Omental fat pad (tissue), 4 donors: ENCODE measurements around the gene ARHGAP12. TPM values are rescaled to one million over a fixed set of nuclear protein-coding genes. Genes with fewer than 3 reads are reported as not detected.

Experiments used
- ATAC-seq: fragments of 150-250 bp; one replicate; pipeline ENCODE4 v1.9.1; 2016; ENCODE audit warnings: mild to moderate bottlenecking, moderate library complexity; ENCODE audit not compliant: low FRiP score
- DNase-seq: peaks from one replicate; pipeline ENCODE4 v3.0.0-alpha.2; 2019; ENCODE audit warnings: low spot score
- CTCF ChIP-seq, 3 donors: fragments of 450-650 bp; IDR thresholded peaks; one replicate each; pipeline ENCODE4 v1.5.1; 2016 to 2017; ENCODE audit warnings: antibody characterized with exemption in 3 of 3, mild to moderate bottlenecking in 3 of 3, moderate library complexity in 2 of 3
- total RNA-seq, 4 donors: library from RNA; depleted of rRNA; stranded (reverse); fragments of >200 nt; gene quantifications; one replicate each; pipeline ENCODE4 v1.1.0, GENCODE V29; 2016

ARHGAP12 gene
- total RNA-seq, 4 donors from 2014 or later, result 20.4 to 47.4 (median 33.1) TPM

- ATAC-seq (no peak), DNase-seq (no peak)
- no peak for TF ChIP-seq CTCF (IDR thresholded peaks at IDR 0.05)
These were observed 1.6 kb upstream of the ARHGAP12 start for GRCh38 chr10:31930023-31930751.

DNA sequence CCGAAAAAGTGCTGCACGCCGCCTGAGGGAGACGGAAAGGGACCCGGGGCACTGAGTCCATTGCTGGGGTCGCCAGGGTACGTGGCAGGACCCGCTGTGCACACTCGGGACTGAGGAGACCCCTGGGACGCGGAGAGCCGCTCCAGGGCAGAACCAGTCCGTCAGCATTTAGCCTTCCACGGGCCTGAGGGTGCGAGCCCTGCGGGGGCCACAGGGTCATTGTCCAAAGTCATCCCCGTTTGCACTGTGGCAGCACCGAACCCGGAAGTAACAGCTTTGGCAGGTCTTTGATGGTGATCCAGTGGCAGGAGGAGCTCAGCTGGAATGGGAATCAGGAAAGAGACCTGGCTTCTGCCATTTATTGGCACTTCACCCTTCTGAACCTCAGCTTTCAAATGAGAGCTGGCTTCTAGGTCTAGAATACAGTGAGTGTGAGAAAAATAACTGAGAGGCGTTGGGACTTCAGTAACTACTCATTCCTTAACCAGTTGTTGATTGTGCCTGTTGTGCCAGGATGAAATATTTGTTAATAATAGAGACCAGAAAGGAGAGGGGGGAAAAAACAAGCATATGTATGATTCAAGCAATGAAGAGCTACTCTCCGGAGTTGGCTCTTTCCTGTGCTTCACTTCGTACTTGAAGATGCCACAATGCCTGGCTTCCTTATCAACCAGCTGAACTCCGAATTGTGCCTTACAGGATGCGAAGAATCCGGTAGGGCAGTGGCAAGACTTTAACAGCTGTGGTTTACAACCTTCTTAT is 811 bp upstream of the ARHGAP12 start:
- no peak for TF ChIP-seq CTCF (IDR thresholded peaks at IDR 0.05)
- DNase-seq (peak; percentile 35), ATAC-seq (peak; percentile 29)

- peak; percentile 33 for ATAC-seq
- no peak for TF ChIP-seq CTCF (IDR thresholded peaks at IDR 0.05)
- no peak for DNase-seq
These were observed 615 bp downstream of the ARHGAP12 start for GRCh38 chr10:31927884-31928548.

DNA sequence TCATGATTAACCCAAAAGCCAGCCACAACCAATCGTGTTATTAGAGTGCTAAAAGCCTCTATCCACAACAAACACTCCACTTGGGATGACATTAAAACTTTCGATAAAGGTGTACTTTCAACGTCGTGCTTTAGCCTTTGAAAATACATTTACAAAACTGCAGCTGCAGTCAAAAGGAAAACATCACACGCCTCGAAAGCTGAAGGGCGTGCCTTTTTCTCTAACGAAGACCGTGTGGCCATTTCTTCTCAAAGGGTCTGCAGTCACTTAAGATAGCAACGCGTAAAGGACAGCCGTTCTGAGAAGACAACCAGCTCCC is 1.1 kb downstream of the ARHGAP12 start:
- DNase-seq (no peak), ATAC-seq (no peak)
- TF ChIP-seq CTCF (IDR thresholded peaks at IDR 0.05), result no peak

DNA sequence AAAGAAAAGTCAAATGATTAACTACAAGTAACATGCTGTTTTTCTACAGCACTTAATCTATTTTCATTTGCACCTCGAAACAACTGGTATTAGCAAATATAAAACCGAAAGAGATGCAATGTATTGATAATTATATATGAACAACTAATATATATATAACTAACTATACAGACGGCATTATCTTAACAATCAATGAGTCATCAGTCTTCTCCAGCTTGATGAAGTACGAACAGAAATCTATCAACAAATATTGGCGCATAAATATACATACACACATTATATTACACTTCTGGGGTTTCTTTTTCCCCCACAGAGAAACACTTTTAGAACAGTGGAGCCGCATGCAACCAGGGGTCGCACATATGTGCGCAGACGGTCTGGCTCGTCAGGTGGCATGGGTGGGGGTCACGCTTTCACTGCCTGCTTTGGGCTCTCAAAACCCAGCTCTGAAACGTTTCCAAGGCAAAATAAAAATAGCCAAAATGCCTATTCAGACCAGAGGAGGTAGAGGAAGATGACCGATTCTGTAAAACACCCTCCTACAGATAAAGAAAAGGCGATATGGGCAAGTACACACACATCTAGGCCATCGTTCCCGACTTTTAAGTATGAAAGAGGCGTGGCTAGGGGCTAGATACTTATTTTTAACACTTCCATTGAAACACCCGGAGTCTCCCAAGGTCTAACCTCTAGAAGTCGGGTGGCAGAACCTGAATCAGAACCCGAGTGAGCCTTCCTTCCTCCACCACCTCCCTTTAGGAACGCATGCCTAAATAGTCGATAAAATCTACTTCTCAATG is 1.7 kb downstream of the ARHGAP12 start:
- DNase-seq, result no peak
- TF ChIP-seq CTCF (IDR thresholded peaks at IDR 0.05), result no peak

GRCh38 chr10:31926160-31926559 is 2.5 kb downstream of the ARHGAP12 start:
- ATAC-seq, result no peak
- DNase-seq, result no peak
- no peak for TF ChIP-seq CTCF (IDR thresholded peaks at IDR 0.05)

More for the DNA sequence above, 1.7 kb downstream of the ARHGAP12 start:
- ATAC-seq, result no peak
